Islet of Langerhans (tissue), 1 donor: ENCODE data around the gene PEX11B.

Source experiments
- FAIRE-seq: peaks from one replicate; lab custom pipeline; 2011; peaks lifted over from hg19 to GRCh38; lab: Jason Lieb, UNC

Gene PEX11B

DNA sequence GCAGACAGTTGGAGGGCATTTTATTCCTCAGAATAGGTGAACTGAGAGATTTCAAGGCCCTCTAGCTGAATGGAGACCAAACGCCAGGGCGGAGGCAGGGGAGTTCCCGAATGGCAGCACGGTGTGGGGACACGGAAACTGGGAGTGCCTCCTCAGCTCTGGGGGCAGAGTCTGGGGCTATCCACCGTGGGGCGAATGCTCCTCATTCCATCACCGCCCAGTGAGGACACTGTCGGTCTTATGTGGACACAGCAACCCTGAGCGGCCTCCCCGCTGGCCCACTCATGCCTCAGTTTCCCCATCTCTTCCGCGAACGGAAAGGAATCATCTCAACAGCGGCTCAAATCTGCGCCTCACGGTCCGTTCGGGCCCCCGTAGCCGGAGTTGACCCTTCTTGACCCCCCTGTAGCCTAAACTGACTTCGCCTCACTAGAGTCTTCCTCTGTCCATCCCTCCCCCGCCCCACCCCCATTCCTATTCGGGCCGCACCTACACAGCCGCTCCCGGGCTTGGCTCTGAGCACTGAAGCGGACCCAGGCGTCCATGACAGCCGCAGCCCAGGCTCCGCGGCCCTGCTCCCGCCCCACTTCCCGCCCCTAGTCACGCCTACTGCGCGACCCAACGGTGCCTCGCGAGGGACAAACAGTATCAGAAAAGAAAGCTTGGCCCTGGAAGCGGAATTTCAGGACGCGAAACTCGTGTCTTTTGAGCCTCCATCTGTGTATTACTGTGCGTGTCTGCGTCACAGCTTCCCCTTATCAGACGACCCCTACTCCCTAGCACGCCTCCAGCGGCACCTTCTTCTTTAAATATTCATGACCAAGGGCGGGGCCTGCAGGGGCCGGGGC is at the start of gene PEX11B:
TSS of gene PEX11B (minus strand) at position 574 of the 848 bp plus-strand sequence. CDS start at position 545, 29 bp downstream.
- peak; percentile 60 for FAIRE-seq

- FAIRE-seq: no peak
Measured at GRCh38 chr1:145967288-145967687, 48.8 kb upstream of the PEX11B start.

DNA sequence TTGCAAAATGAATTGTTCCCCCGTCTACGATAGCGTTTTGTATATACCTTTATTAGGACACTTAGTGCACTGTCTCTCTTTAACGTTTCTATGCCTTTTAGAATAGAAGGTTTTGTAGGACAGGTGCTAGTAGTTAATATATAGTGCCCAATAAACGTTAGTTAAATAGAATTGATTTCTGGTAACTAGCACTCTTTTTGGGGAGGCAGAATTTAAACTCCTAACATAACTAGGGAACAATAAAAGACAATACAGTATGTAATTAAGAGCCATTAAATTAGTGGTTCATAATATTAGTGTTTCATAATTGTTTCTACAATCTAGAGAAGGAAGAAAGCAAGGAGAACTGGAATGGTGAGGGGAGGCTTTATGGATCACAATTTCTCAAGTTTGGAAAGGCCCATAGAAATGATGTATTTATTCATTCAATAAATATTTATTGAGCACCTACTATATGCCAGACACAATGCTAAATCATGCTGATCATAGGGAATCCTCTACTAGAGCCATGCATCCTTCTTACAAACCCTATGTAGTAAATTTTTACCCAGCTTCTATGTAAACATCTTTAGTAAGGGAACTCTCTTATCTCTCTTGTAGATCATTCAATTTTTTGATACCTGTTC is 46.7 kb upstream of the PEX11B start:
- no peak for FAIRE-seq

DNA sequence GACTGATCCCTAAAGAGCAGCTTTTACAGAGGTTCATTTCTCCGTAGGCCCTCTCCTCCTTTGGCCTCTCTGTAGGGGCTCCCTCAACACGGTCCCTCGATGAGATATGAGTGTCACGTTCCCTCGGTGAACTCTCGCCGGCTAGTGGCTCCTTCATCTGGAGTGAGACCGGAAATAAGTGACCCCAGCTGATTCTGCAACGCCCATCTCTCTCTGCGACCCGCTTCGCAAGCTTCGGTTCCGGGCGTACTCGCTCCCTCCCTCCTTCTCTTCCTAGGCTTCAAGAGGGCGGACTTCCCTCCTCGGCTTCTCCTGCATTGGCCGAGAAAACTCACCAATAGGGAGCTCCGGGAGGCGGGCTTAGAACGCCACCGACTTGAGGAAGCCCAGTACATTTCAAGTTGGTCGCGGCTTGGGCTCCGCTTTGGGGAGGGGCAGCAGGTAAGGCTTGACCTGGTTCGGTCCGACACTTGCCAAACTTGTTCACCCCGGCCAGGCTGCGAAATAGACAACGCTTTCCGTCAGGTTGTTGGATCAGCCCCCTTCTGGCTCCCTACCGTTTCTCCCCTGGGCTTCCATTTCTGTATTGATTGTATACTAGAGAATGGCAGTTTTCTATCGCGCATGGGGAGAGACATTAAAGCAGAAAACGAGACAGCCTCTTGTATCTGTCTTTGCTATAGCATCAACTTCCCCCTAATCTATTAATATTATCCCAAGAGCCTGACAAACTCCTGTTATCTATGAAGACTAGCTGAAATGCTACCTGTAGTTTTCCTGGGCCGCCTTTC is 46.0 kb upstream of the PEX11B start, which contains the start of the genes ANKRD34A and POLR3GL:
TSS of gene ANKRD34A (minus strand) at position 248 of the 791 bp plus-strand sequence. CDS start 2,816 bp downstream, outside the sequence.
TSS of gene POLR3GL (plus strand) at position 363 of the 791 bp plus-strand sequence. CDS start 10,176 bp downstream, outside the sequence.
- peak; percentile 86 for FAIRE-seq

GRCh38 chr1:145963265-145964019 is 44.9 kb upstream of the PEX11B start:
- no peak for FAIRE-seq

- no peak for FAIRE-seq
Measured at GRCh38 chr1:145962157-145963102, 43.9 kb upstream of the PEX11B start.

DNA sequence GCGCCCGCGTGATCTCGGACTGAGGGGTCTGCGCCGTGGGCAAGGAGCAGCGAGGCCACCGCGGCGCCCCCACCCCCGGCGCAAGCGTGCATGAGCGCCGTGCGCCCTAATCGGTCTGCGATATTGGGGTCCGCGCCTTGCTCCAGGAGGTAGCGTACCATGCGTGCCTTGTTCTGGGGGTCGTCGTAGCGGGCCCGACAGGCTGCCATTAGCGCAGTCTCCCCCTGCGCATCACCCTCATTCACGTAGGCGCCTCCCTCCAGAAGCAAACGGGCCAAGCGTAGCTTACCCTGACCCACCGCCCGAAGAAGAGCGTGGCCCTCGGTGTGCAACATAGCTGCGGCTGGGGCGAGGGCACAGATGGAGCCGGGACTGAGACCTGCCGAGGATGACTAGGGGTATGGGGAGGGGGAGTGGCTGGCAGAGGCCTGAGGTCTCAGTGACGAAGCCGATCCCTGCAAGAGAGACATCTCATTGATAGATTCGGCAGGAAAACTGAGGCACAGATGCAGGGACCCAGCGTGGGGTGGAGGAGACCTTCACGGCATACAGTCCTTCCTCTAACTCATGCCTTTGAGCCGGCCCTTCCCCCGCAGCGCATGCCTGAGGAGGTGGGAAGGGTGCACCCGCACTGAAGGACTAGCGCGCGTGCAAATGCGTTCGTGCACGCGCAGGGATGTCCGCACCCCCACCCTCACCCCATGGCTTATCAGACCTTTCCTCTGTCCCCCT is 43.1 kb upstream of the PEX11B start:
- no peak for FAIRE-seq

- no peak for FAIRE-seq
Measured at GRCh38 chr1:145961109-145961424, 42.5 kb upstream of the PEX11B start.

DNA sequence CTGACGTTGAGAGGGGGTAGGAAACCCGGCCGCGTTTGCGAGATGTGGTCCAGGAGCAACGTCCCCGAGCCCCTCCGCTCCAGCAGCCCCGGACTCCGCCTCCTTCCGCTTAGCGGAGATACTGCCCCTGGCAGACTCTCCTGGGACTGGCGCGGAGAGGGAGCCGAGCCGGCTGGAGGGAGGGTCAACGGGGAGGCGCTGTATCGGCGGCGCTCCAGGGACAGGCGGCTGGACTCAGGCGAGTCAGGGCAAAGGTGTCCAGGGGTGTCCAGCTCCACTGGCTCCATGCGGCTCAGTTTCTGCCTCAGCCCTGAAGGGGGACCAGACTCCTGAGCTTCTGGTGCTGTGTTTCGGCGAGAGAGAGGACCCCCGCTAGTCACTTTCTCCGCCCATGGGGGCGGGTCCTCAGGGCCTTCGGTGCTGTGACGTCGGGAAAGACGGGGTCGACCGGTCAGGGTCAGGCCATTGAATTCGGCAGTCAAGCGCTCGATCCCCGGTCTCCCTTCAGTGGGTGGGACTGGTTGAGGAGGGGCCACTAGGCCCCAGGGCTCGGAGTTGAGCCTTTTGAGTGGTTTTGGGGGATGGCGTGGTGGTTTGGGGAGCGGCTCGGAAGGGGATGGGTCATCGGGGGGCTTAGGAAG is 42.1 kb upstream of the PEX11B start:
- FAIRE-seq: no peak

DNA sequence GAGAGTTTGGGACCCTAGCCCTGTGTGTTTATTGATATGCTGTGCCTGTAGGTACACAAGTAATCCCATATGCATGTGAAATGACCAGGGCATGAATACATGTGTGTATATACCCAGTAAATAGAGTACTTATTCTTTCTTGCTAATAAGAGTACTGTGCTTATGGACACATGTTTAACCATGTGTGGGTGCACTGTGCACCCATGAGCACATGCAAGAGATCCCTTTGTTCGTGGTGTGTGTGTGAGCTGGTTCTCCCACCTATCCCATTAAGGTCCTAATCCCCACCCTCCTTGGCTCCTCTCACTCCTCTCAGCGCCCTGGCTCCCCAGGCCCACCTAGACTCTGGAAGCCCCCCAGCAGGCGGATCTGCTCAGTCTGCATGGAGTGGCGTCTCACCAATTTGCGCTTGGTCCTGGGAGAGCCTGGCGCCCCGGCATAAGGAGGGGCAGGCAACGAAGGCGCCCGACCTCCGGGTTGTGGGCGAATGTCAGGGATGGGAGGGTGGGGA is 41.5 kb upstream of the PEX11B start:
- FAIRE-seq: no peak

GRCh38 chr1:145959333-145959732 is 40.8 kb upstream of the PEX11B start:
- no peak for FAIRE-seq

DNA sequence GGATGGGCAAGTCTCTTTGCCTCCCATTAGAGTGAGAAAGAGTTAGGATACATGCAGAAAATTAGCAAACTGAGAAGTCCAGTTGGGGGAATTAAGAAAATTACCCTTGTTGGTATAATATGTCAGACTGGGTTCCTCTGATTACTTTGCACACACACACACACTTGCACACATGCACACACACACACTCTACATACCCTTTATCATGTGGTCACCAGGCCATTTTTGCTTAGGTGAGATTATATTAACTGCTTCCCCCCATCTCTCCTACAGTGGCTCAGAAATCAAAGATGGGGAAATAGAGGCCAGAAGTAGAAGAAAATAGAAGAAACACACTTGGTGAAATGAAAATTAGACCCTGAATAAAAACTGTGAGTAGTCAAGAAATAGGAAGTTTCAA is 40.2 kb upstream of the PEX11B start:
- FAIRE-seq: no peak

- FAIRE-seq: peak; percentile 91
Measured at GRCh38 chr1:145957443-145958319, 39.2 kb upstream of the PEX11B start, which contains the start of gene LIX1L. TSS of gene LIX1L (minus strand) at chr1:145958017. CDS start at chr1:145957927, 90 bp downstream.

GRCh38 chr1:145956781-145957442 is 38.4 kb upstream of the PEX11B start:
- no peak for FAIRE-seq

GRCh38 chr1:145956361-145956760 is 37.8 kb upstream of the PEX11B start:
- no peak for FAIRE-seq

GRCh38 chr1:145955436-145955835 is 36.9 kb upstream of the PEX11B start:
- FAIRE-seq: no peak

GRCh38 chr1:145953861-145954260 is 35.3 kb upstream of the PEX11B start:
- FAIRE-seq: no peak

DNA sequence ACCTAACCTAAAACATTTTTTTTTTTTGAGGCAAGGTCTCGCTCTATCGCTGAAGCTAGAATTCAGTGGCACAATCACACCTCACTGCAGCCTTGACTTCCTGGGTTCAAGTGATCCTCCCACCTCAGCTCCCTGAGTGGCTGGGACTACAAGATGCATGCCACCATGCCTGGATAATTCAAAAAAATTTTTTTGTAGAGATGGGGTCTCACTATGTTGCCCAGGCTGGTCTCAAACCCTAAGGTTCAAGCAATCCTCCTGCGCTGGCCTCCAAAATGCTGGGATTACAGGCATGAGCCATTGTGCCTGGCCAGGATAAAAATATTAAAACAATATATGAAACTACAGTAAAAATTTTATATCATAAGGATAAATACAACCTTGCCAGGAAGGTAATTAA is 34.4 kb upstream of the PEX11B start:
- no peak for FAIRE-seq
